HG03139 (cell line): ENCODE data around the gene PRICKLE3.
A peak's percentile ranks its signal among the peaks of the same experiment; 100 is the strongest.
"Not testable (repeated sequence)": the region's sequence is repeated elsewhere in the genome, so short reads cannot be mapped to it uniquely, and the experiment has no call there.

Experiments used
- ATAC-seq: cut with Tn5 transposase; IDR thresholded peaks from one replicate; pipeline ENCODE4 v1.9.1; 2021; ENCODE audit not compliant: unreplicated experiment

Gene PRICKLE3

GRCh38 chrX:49161632-49162031, 24.5 kb downstream of the PRICKLE3 start:
- ATAC-seq: no peak

GRCh38 chrX:49160908-49161307, 25.3 kb downstream of the PRICKLE3 start:
- ATAC-seq: no peak

GRCh38 chrX:49157194-49157593, 29.0 kb downstream of the PRICKLE3 start:
- no peak for ATAC-seq

- ATAC-seq: peak; percentile 89
These were observed 30.0 kb downstream of the PRICKLE3 start for GRCh38 chrX:49155900-49156837.

- no peak for ATAC-seq
These were observed 30.8 kb downstream of the PRICKLE3 start for GRCh38 chrX:49155243-49155899.

GRCh38 chrX:49153467-49153866, 32.7 kb downstream of the PRICKLE3 start:
- ATAC-seq: no peak

GRCh38 chrX:49149291-49149690, 36.9 kb downstream of the PRICKLE3 start:
- not testable (repeated sequence) for ATAC-seq

GRCh38 chrX:49148390-49149100, 37.6 kb downstream of the PRICKLE3 start:
- not testable (repeated sequence) for ATAC-seq

- no peak for ATAC-seq
These were observed 38.2 kb downstream of the PRICKLE3 start for GRCh38 chrX:49147936-49148335.

GRCh38 chrX:49147282-49147681, 38.9 kb downstream of the PRICKLE3 start:
- ATAC-seq: no peak

- ATAC-seq: not testable (repeated sequence)
These were observed 43.0 kb downstream of the PRICKLE3 start for GRCh38 chrX:49143154-49143553.

GRCh38 chrX:49142264-49142663, 43.9 kb downstream of the PRICKLE3 start:
- ATAC-seq: not testable (repeated sequence)

GRCh38 chrX:49139713-49140112, 46.5 kb downstream of the PRICKLE3 start:
- ATAC-seq: no peak

GRCh38 chrX:49137492-49137891, 48.7 kb downstream of the PRICKLE3 start:
- ATAC-seq: no peak

GRCh38 chrX:49133759-49134158, 52.4 kb downstream of the PRICKLE3 start:
- no peak for ATAC-seq

GRCh38 chrX:49132275-49132674, 53.9 kb downstream of the PRICKLE3 start:
- ATAC-seq: not testable (repeated sequence)

GRCh38 chrX:49129427-49129826, 56.7 kb downstream of the PRICKLE3 start:
- no peak for ATAC-seq

GRCh38 chrX:49127742-49128258, 58.4 kb downstream of the PRICKLE3 start:
- ATAC-seq: not testable (repeated sequence)
